ENCODE data around the gene TRIM9.

GRCh38 chr14:51035611-51036192 is 59.2 kb downstream of the TRIM9 start:
- no peak for TF ChIP-seq FOXA1 (IDR thresholded peaks at IDR 0.05)
- no peak for TF ChIP-seq NFRKB (IDR thresholded peaks at IDR 0.05)
- no peak for TF ChIP-seq BHLHE40 (IDR thresholded peaks at IDR 0.05; ENCODE audit: borderline replicate concordance)
- TF ChIP-seq ZNF384 (IDR thresholded peaks at IDR 0.05): no peak
- no peak for TF ChIP-seq ELF4 (IDR thresholded peaks at IDR 0.05)
- no peak for TF ChIP-seq SUZ12 (IDR thresholded peaks at IDR 0.05)
- TF ChIP-seq FOXK2 (IDR thresholded peaks at IDR 0.05): no peak
- TF ChIP-seq FOXM1 (IDR thresholded peaks at IDR 0.05; ENCODE audit: borderline replicate concordance): no peak
- no peak for TF ChIP-seq L3MBTL2 (conservative IDR thresholded peaks at IDR 0.05)
- no peak for TF ChIP-seq TARDBP (IDR thresholded peaks at IDR 0.05)
- TF ChIP-seq ARNT (IDR thresholded peaks at IDR 0.05): no peak
